Endothelial cell of umbilical vein (primary cell): ENCODE data around the gene PKNOX1. TPM values are rescaled to one million over a fixed set of nuclear protein-coding genes. Genes with fewer than 3 reads are reported as not detected.
"Not testable (repeated sequence)": the region's sequence is repeated elsewhere in the genome, so short reads cannot be mapped to it uniquely, and the experiment has no call there.

Experiments used
- BruUV-seq: library from RNA; stranded (reverse); fragments of 400-500 nt; replicated peaks from 2 replicates; lab custom pipeline; 2021; lab: Mats Ljungman, UMichigan
- CTCF ChIA-PET: fragments of 300-600, 350-600 bp; sonication (Branson Sonifier 250); formaldehyde crosslinking; loops from one replicate; lab custom pipeline; 2021; ENCODE audit warnings: antibody characterized with exemption, inconsistent platforms; lab: Charles Lee
- POLR2A ChIA-PET: fragments of 300-600, 350-600 bp; sonication (Branson Sonifier 250); formaldehyde crosslinking; loops from one replicate; lab custom pipeline; 2021; ENCODE audit warnings: antibody characterized with exemption, inconsistent platforms; lab: Charles Lee
- DNase-seq: peaks from one replicate; pipeline ENCODE4 v3.0.0-alpha.2; 2011; ENCODE audit warnings: low read depth, low spot score
- FAIRE-seq: peaks from 2 replicates; lab custom pipeline; 2011; peaks lifted over from hg19 to GRCh38; lab: Jason Lieb, UNC
- H2AFZ ChIP-seq: 2 replicates; pipeline ENCODE4 v1.6.0; 2012; ENCODE audit warnings: low read depth, low read length, control low read depth, inconsistent platforms
- H3K27ac ChIP-seq: 2 replicates; pipeline ENCODE4 v1.5.1; 2011; ENCODE audit warnings: low read depth, mild to moderate bottlenecking, control low read depth, low read length, moderate library complexity; ENCODE audit not compliant: insufficient read depth
- H3K27me3 ChIP-seq, 2 experiments: 2 replicates each; pipeline versions ENCODE4 v1.6.0 to v1.6.1; 2011; ENCODE audit warnings: low read length in 2 of 2, mixed read lengths in 1 of 2; ENCODE audit not compliant: control insufficient read depth in 2 of 2, insufficient read depth in 2 of 2
- H3K36me3 ChIP-seq, 2 experiments: 2 replicates in 1 of 2; 3 replicates in 1 of 2; pipeline ENCODE4 v1.5.1; 2011; ENCODE audit warnings: low read length in 2 of 2, mild to moderate bottlenecking in 1 of 2, moderate library complexity in 1 of 2; ENCODE audit not compliant: control insufficient read depth in 2 of 2, insufficient read depth in 2 of 2; ENCODE audit errors: extremely low read depth in 1 of 2
- H3K4me1 ChIP-seq: 3 replicates; pipeline ENCODE4 v1.5.1; 2011; ENCODE audit warnings: mild to moderate bottlenecking, low read length; ENCODE audit not compliant: control insufficient read depth, insufficient read depth; ENCODE audit errors: extremely low read depth
- H3K4me2 ChIP-seq: 2 replicates; pipeline ENCODE4 v1.6.1; 2011; ENCODE audit warnings: low read length, control low read depth, mixed read lengths; ENCODE audit not compliant: insufficient read depth
- H3K4me3 ChIP-seq, 3 experiments: fragments of 200-600 bp in 1 of 3; sonication (generic), shearing (Covaris generic) in 1 of 3; replicated peaks in 1 of 3; 2 replicates each; pipeline ENCODE4 v1.5.1; 2011 to 2016; ENCODE audit warnings: control low read depth in 3 of 3, low read length in 3 of 3, mild to moderate bottlenecking in 2 of 3, inconsistent platforms in 1 of 3, low read depth in 1 of 3, moderate library complexity in 1 of 3; ENCODE audit not compliant: insufficient read depth in 1 of 3
- H3K79me2 ChIP-seq: 2 replicates; pipeline ENCODE4 v1.6.0; 2012; ENCODE audit warnings: low read length, inconsistent platforms; ENCODE audit not compliant: control insufficient read depth, insufficient read depth
- H3K9ac ChIP-seq: replicated peaks from 2 replicates; pipeline ENCODE3; 2011; ENCODE audit warnings: low read length, control low read depth; ENCODE audit not compliant: insufficient read depth; ENCODE audit errors: extremely low read depth
- H3K9me1 ChIP-seq: replicated peaks from 3 replicates; pipeline ENCODE4 v1.6.0; 2011; ENCODE audit warnings: mild to moderate bottlenecking, low read length; ENCODE audit not compliant: control insufficient read depth, insufficient read depth; ENCODE audit errors: extremely low read depth
- H3K9me3 ChIP-seq: replicated peaks from 2 replicates; pipeline ENCODE4 v1.5.1; 2012; ENCODE audit warnings: low read length, inconsistent platforms; ENCODE audit not compliant: control insufficient read depth, insufficient read depth
- H4K20me1 ChIP-seq: replicated peaks from 2 replicates; pipeline ENCODE3; 2011; ENCODE audit warnings: mild to moderate bottlenecking, low read length; ENCODE audit not compliant: control insufficient read depth, insufficient read depth; ENCODE audit errors: extremely low read depth
- dilution Hi-C: fragments of 300-500 bp; cut with MboI; formaldehyde crosslinking; loops from one replicate; pipeline ENCODE4 v1.15.0; 2019; ENCODE audit warnings: low sequenced_read_pairs; ENCODE audit not compliant: extremely low pct_ligation_motif_present
- intact Hi-C: fragments of 100-400 bp; cut with micrococcal nuclease; formaldehyde crosslinking; loops from one replicate; pipeline ENCODE4 v1.10.0; 2022
- polyA plus RNA-seq, 4 experiments: library from polyadenylated mRNA; depleted of rRNA in 3 of 4; stranded (reverse) in 3 of 4; unstranded in 1 of 4; fragments of >200 nt; gene quantifications; 2 replicates each; pipeline versions ENCODE4 v1.2.1 to v1.2.3, GENCODE V29; 2011 to 2012; ENCODE audit warnings: missing spikeins in 1 of 4
- total RNA-seq: library from RNA; stranded (reverse); gene quantifications from 2 replicates; pipeline ENCODE4 v1.2.3, GENCODE V29; 2021

Gene PKNOX1
- total and polyA plus RNA-seq, 2 donors (not counting 3 experiments of a cell fraction or from before 2014, with no cell fraction given) = 16.6 to 23.6 TPM

DNA sequence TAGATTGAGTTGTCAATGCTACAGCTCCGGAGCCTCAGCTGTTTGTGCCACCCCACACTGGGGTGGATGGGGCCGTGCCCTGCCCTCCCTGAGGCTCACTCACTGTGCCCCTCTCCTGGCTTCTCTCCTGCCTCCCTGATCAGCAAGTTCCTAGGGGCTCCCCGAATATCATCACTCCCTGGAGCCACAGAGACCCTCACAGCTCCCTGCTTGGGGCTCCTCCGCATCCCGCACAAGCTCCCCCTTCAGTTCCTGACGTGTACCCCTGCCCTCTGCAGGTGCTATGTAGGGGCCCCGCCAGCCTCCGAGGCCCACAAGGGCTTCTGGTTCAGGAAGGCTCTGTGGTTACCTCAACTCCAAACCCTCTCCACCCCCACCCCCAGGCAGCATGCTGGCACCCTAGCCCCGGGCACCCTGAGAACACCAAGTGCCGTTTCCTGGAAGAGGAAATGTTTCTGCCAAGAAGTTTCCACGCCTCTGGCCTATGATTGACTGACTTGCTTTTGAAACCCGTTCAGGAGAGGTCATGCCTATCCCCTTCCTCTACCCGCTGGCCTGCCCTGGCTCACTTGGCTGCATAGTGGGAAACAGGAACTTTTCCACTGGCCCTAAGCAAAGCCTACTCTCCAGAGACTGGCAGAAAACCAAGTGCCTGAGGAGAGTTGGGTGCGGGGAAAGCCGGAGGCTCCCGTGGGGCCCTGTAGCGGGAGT lies 71.0 kb downstream of the PKNOX1 start:
- dilution Hi-C loops, POLR2A ChIA-PET: not testable (repeated sequence)
- FAIRE-seq = peak; percentile 67

GRCh38 chr21:43045876-43046821 lies 71.8 kb downstream of the PKNOX1 start:
- H3K27ac ChIP-seq, H3K4me1 ChIP-seq, H4K20me1 ChIP-seq, H3K36me3 ChIP-seq, H3K4me3 ChIP-seq, H3K9me1 ChIP-seq, H3K9me3 ChIP-seq, FAIRE-seq, H3K9ac ChIP-seq, CTCF ChIA-PET, H3K4me2 ChIP-seq, POLR2A ChIA-PET, H3K79me2 ChIP-seq, dilution Hi-C loops, intact Hi-C loops, H2AFZ ChIP-seq, H3K27me3 ChIP-seq, DNase-seq, BruUV-seq: not testable (repeated sequence)

More for the DNA sequence above, 71.0 kb downstream of the PKNOX1 start:
- H3K4me2 ChIP-seq, H3K27me3 ChIP-seq, DNase-seq, CTCF ChIA-PET, H3K9me3 ChIP-seq, BruUV-seq, H3K4me3 ChIP-seq, H3K9me1 ChIP-seq, H3K27ac ChIP-seq, intact Hi-C loops, H3K9ac ChIP-seq, H2AFZ ChIP-seq, H3K79me2 ChIP-seq, H4K20me1 ChIP-seq, H3K4me1 ChIP-seq, H3K36me3 ChIP-seq: not testable (repeated sequence)

GRCh38 chr21:43053112-43053511 lies 78.8 kb downstream of the PKNOX1 start:
- POLR2A ChIA-PET, H3K27me3 ChIP-seq, intact Hi-C loops, H3K9me1 ChIP-seq, H3K4me3 ChIP-seq, BruUV-seq, H2AFZ ChIP-seq, H3K36me3 ChIP-seq, H3K9ac ChIP-seq, CTCF ChIA-PET, FAIRE-seq, H4K20me1 ChIP-seq, H3K9me3 ChIP-seq, DNase-seq, dilution Hi-C loops, H3K27ac ChIP-seq, H3K4me1 ChIP-seq, H3K79me2 ChIP-seq, H3K4me2 ChIP-seq: not testable (repeated sequence)
